Endothelial cell (in vitro differentiated cells): Measurements from ENCODE around the gene ANGPTL8. TPM values are rescaled to one million over a fixed set of nuclear protein-coding genes. Genes with fewer than 3 reads are reported as not detected.
A peak's percentile ranks its signal among the peaks of the same experiment; 100 is the strongest.

Experiments
- DNase-seq: peaks from one replicate; pipeline ENCODE4 v3.0.0; 2021; ENCODE audit warnings: low spot score
- H3K27ac Mint-ChIP-seq: one replicate; pipeline ENCODE4 v1.8.0; 2021; ENCODE audit warnings: mixed read lengths, inconsistent platforms; ENCODE audit not compliant: unreplicated experiment
- H3K27me3 Mint-ChIP-seq: one replicate; pipeline ENCODE4 v1.8.0; 2021; ENCODE audit warnings: mild to moderate bottlenecking, moderate library complexity, mixed read lengths, inconsistent platforms; ENCODE audit not compliant: unreplicated experiment
- H3K36me3 Mint-ChIP-seq: one replicate; pipeline ENCODE4 v1.8.0; 2021; ENCODE audit warnings: mild to moderate bottlenecking, low read depth, mixed read lengths, inconsistent platforms; ENCODE audit not compliant: unreplicated experiment
- H3K4me1 Mint-ChIP-seq: one replicate; pipeline ENCODE4 v1.8.0; 2021; ENCODE audit warnings: mild to moderate bottlenecking, mixed read lengths, inconsistent platforms; ENCODE audit not compliant: unreplicated experiment
- H3K4me3 Mint-ChIP-seq: one replicate; pipeline ENCODE4 v1.8.0; 2021; ENCODE audit warnings: mild to moderate bottlenecking, mixed read lengths, inconsistent platforms; ENCODE audit not compliant: unreplicated experiment
- H3K9me3 Mint-ChIP-seq: one replicate; pipeline ENCODE4 v1.8.0; 2021; ENCODE audit warnings: mixed read lengths, inconsistent platforms; ENCODE audit not compliant: unreplicated experiment
- total RNA-seq: library from RNA; stranded (reverse); fragmentation: NEBNext Ultra II Directional; extraction: Animal tissue kit (Norgen Biotek cat#: 25700); gene quantifications from one replicate; pipeline ENCODE4 v1.2.1, GENCODE V29; 2021; ENCODE audit not compliant: unreplicated experiment
- TF ChIP-seq, protein P1 (sequence below): fragments of 200-600 bp; sonication (generic); IDR thresholded peaks from one replicate; pipeline ENCODE4 v1.5.0; 2021; ENCODE audit warnings: antibody characterized with exemption; ENCODE audit not compliant: unreplicated experiment

Gene ANGPTL8
- total RNA-seq, 1 donor from 2014 or later, result not detected

DNA sequence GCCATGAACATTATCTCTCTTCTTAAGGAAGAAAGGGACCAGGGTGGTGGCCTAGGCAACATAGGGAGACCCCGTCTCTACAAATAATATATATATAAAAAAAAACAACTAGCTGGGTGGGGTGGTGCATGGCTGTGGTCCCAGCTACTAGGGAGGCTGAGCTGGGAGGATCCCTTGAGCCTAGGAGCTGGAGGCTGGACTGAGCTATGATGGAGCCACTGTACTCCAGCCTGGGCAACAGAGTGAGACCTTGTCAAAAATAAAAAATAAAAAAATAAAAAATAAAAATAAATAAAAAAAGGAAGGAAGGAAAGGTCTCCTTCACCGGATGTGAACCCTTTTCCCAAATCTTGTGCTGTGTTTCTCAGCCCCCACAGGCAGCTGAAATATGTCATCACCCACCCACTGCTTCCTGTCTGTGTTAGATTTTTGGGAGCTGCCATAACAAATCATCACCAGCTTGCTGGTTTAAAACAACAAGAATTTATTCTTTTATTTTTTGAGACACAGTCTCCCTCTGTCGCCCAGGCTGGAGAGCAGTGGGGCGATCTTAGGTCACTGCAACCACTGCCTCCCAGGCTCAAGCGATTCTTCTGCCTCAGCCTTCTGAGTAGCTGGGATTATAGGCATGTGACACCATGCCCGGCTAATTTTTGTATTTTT lies 47.0 kb downstream of the ANGPTL8 start:
- H3K4me3 Mint-ChIP-seq, result no peak overlapping the region

DNA sequence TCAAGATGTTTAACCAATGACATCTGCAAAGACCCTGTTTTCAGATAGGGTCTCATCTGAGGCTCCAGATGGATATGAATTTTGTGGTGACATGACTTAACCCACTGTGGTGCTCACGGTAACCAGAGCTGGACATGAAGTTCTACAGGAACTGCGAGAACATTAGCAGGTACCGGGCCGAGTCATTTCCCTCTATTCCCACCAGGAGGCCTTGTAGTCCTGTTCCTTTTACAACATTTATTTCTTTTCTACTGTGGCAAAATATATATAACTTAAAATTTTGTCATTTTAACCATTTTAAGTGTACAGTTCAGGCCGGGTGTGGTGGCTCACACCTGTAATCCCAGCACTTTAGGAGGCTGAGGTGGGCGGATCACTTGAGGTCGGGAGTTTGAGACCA lies 48.9 kb downstream of the ANGPTL8 start:
- DNase-seq, result no peak
- H3K27ac Mint-ChIP-seq, result no peak overlapping the region
- no peak overlapping the region for H3K4me3 Mint-ChIP-seq
- peaks cover 1% of the 10 kb centered on the region for H3K27me3 Mint-ChIP-seq
- H3K36me3 Mint-ChIP-seq, result no peaks in the 10 kb centered on the region
- no peaks in the 10 kb centered on the region for H3K9me3 Mint-ChIP-seq
- no peaks in the 10 kb centered on the region for H3K4me1 Mint-ChIP-seq
- TF ChIP-seq, protein P1, sequence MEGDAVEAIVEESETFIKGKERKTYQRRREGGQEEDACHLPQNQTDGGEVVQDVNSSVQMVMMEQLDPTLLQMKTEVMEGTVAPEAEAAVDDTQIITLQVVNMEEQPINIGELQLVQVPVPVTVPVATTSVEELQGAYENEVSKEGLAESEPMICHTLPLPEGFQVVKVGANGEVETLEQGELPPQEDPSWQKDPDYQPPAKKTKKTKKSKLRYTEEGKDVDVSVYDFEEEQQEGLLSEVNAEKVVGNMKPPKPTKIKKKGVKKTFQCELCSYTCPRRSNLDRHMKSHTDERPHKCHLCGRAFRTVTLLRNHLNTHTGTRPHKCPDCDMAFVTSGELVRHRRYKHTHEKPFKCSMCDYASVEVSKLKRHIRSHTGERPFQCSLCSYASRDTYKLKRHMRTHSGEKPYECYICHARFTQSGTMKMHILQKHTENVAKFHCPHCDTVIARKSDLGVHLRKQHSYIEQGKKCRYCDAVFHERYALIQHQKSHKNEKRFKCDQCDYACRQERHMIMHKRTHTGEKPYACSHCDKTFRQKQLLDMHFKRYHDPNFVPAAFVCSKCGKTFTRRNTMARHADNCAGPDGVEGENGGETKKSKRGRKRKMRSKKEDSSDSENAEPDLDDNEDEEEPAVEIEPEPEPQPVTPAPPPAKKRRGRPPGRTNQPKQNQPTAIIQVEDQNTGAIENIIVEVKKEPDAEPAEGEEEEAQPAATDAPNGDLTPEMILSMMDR, result peak; percentile 57

More for the DNA sequence above, 47.0 kb downstream of the ANGPTL8 start:
- TF ChIP-seq, protein P1, result no peak
- Mint-ChIP-seq H3K36me3 (no peaks in the 10 kb centered on the region), H3K27ac (no peak overlapping the region), H3K27me3 (no peaks in the 10 kb centered on the region), H3K9me3 (no peaks in the 10 kb centered on the region), H3K4me1 (no peaks in the 10 kb centered on the region)
- DNase-seq, result no peak

DNA sequence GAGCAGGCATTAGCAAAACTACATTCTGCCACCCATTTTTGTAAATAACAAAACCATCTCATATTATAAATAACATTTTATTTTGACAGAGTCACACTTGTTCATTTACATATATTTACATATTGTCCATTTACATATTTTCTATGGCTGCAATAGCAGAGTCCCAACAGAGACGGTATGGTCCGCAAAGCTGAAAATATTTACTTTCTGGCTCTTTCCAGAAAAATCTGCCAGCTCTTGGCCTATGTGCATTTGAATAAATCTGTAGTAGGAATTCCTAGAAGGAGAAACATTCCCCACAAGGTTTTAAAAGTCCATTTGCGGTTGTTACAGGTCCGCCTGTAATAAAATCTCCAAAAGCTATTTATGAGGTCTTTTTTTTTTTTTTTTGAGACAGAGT lies 50.8 kb downstream of the ANGPTL8 start:
- H3K36me3 Mint-ChIP-seq, result no peaks in the 10 kb centered on the region
- DNase-seq, result no peak
- TF ChIP-seq, protein P1, result no peak
- no peaks in the 10 kb centered on the region for H3K9me3 Mint-ChIP-seq
- no peak overlapping the region for H3K4me3 Mint-ChIP-seq
- peaks cover 5% of the 10 kb centered on the region for H3K27me3 Mint-ChIP-seq
- peaks cover 6% of the 10 kb centered on the region for H3K4me1 Mint-ChIP-seq
- no peak overlapping the region for H3K27ac Mint-ChIP-seq

DNA sequence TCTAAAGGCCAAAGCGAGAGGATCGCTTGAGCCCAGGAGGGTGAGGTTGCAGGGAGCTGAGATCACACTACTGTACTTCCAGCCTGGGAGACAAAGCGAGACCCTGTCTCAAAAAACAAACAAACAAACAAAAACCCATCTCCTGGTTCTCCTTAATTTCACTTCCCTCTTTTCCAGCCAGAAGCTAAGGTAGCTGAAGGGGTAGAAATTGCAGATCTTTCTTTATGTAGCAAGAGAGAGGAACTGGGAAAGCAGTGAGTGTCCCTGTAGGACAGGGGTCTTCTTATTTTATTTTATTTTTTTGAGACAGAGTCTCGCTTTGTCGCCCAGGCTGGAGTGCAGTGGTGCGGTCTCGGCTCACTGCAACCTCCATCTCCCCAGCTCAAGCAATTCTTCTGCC lies 52.0 kb downstream of the ANGPTL8 start:
- no peaks in the 10 kb centered on the region for H3K9me3 Mint-ChIP-seq
- TF ChIP-seq, protein P1, result no peak
- peaks cover 7% of the 10 kb centered on the region for H3K4me1 Mint-ChIP-seq
- DNase-seq, result no peak
- no peak overlapping the region for H3K4me3 Mint-ChIP-seq
- no peak overlapping the region for H3K27ac Mint-ChIP-seq
- no peaks in the 10 kb centered on the region for H3K36me3 Mint-ChIP-seq
- H3K27me3 Mint-ChIP-seq, result peaks cover 6% of the 10 kb centered on the region

Other genes starting within 250 kb of the ANGPTL8 start
- 158 TPM for gene LDLR, start 150.2 kb upstream of the ANGPTL8 start, total RNA-seq
- gene SPC24, start 83.8 kb upstream of the ANGPTL8 start, total RNA-seq, result 17.0 TPM
- gene KANK2, start 42.1 kb upstream of the ANGPTL8 start, total RNA-seq, result 103 TPM
- gene DOCK6, start 22.9 kb downstream of the ANGPTL8 start, total RNA-seq, result 411 TPM
- not detected for gene TSPAN16, start 56.5 kb downstream of the ANGPTL8 start, total RNA-seq
- gene RAB3D, start 100.0 kb downstream of the ANGPTL8 start, total RNA-seq, result 76.0 TPM
- gene TMEM205, start 106.6 kb downstream of the ANGPTL8 start, total RNA-seq, result 68.9 TPM
- 22.3 TPM for gene CCDC159, start 106.9 kb downstream of the ANGPTL8 start, total RNA-seq
- 13.7 TPM for gene PLPPR2, start 115.8 kb downstream of the ANGPTL8 start, total RNA-seq
- gene SWSAP1, start 135.0 kb downstream of the ANGPTL8 start, total RNA-seq, result 3.3 TPM
- 18.4 TPM for gene EPOR, start 144.7 kb downstream of the ANGPTL8 start, total RNA-seq
- gene RGL3, start 179.7 kb downstream of the ANGPTL8 start, total RNA-seq, result 0.69 TPM
- gene ODAD3, start 195.5 kb downstream of the ANGPTL8 start, total RNA-seq, result 0.64 TPM
- 466 TPM for gene PRKCSH, start 196.0 kb downstream of the ANGPTL8 start, total RNA-seq
- gene ELAVL3, start 241.4 kb downstream of the ANGPTL8 start, total RNA-seq, result 0.54 TPM